HEK293T (cell line): ENCODE measurements around the gene RGCC.

ENCODE experiments used
- ARNT ChIP-seq: fragments of 450-650 bp; IDR thresholded peaks from 2 replicates; pipeline ENCODE4 v1.6.1; 2017; ENCODE audit warnings: mild to moderate bottlenecking
- CTBP1 ChIP-seq: fragments of 450-650 bp; IDR thresholded peaks from 2 replicates; pipeline ENCODE4 v1.6.1; 2016; ENCODE audit warnings: borderline replicate concordance
- HDGF ChIP-seq: fragments of 450-650 bp; IDR thresholded peaks from 2 replicates; pipeline ENCODE4 v1.6.1; 2017; ENCODE audit warnings: antibody characterized with exemption, borderline replicate concordance
- LEF1 ChIP-seq: fragments of 450-650 bp; IDR thresholded peaks from 2 replicates; pipeline ENCODE4 v1.6.1; 2017; ENCODE audit warnings: mild to moderate bottlenecking, borderline replicate concordance
- NFRKB ChIP-seq: fragments of 450-650 bp; IDR thresholded peaks from 2 replicates; pipeline ENCODE4 v1.6.1; 2016; ENCODE audit warnings: mild to moderate bottlenecking, moderate library complexity
- SP1 ChIP-seq: fragments of 450-650 bp; IDR thresholded peaks from 2 replicates; pipeline ENCODE4 v1.6.1; 2017
- TARDBP ChIP-seq: fragments of 450-650 bp; IDR thresholded peaks from 2 replicates; pipeline ENCODE4 v1.6.1; 2016

- no peak for TF ChIP-seq NFRKB
- no peak for TF ChIP-seq SP1
- TF ChIP-seq CTBP1, result no peak
- no peak for TF ChIP-seq ARNT
- no peak for TF ChIP-seq LEF1
- TF ChIP-seq TARDBP, result no peak
- TF ChIP-seq HDGF, result no peak
These were observed 40.1 kb downstream of the RGCC start for GRCh38 chr13:41497436-41497835.
